HS-27A (cell line): ENCODE measurements around the gene ESYT1.
"Not testable (repeated sequence)": the region's sequence is repeated elsewhere in the genome, so short reads cannot be mapped to it uniquely, and the experiment has no call there.

ENCODE experiments used
- DNase-seq: peaks from one replicate; pipeline ENCODE4 v3.0.0-alpha.2; 2012; ENCODE audit warnings: low read depth, missing footprints

Gene ESYT1

DNA sequence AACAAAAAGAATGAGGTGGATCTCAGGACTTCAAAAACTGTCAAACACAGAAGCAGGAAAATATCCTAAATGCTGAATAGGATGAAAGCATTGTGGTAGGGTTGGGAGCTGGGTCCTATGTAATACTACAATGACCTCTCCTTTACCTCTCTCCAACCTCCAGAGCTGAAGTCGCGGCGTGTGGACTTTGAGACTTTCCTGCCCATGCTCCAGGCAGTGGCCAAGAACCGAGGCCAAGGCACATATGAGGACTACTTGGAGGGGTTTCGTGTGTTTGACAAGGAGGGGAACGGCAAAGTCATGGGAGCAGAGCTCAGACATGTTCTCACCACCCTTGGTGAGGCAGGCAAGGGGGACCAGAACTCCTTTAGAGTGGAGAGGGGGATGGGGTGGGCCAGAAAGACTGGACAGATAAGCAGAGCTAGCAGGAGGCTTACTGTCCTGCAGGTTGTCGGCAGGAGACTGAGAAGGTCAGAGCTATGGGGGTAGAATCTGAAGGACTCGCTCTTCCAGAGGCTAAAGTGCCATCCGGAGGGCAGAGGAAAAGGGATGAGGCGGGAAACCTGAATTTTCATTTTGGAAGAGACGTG is 27.3 kb downstream of the ESYT1 start:
- DNase-seq, result no peak

GRCh38 chr12:56156464-56157200 is 28.6 kb downstream of the ESYT1 start:
- DNase-seq, result not testable (repeated sequence)

DNA sequence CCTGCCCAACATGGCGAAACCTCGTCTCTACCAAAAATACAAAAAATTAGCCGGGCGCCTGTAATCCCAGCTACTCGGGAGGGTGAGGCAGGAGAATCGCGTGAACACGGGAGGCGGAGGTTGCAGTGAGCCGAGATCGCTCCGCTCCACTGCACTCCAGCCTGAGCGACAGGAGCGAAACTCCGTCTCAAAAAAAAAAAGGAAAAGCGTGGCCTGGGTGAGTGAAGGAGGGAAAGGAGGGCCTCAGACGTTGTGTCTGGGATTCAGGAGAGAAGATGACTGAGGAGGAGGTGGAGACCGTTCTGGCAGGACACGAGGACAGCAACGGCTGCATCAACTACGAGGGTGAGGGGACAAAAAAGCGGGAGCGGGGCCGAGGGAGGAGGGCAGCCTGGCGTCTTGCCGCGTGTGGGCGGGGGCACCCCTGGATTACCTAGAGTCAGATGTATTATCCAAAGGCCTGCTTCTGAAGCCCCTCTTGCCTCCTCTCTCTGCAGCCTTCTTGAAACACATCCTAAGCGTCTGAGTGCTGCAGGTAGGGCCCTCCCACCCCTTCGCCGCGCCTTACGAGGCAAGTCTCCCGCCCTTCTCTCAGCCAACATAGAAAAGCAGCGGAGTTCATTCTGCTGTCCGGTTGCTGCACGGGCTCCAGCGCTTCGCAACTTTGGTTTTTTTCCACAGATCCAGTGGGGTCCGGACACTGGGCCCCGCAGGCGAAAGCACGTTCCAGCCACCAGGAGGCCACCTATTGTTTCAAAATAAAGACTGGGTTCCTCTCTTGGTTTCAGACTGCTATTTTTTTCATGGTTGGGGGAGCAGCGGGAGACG is 29.3 kb downstream of the ESYT1 start:
- DNase-seq, result peak; percentile 79

DNA sequence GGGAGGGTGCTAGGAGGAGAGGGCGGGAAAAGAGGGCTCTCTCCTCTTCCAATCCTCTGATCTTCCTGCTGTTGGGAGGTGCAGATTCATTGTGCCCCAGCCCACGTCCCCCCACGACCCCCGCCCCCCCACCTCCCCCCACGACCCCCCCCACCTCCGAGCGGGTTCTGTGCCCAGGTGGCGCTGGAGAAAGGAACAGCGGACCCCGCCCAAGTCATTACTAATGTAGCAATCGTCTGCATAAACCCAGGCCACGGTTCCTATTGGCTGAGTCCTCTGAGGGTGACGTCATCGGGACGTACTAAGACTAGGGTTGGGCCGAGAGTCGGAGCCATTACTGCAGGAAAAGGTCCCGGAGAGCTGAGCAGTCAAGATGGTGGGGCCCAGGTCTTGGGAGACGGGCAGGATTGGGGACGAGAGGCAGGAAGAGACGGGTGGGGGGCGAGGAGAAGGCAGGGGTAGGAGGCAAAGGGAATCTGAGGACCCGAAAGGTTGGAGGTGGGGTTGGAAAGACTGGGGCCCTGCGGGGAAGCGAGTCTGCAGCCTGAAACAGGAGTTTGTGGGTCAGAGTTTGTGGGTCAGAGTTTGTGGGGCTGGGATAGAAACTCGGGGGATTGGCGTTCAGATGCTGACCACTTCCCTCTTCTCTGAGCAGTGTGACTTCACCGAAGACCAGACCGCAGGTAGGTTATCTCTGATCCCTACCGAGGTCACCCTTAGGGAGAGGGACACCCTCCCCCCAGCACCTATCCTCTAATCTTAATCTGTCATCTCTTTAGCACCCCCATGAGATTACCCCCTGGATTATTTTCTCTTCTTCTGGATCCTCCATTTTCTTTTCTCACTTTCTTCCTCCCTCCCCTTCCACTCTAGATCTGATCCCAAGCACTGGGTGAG is 30.2 kb downstream of the ESYT1 start, which contains the start of gene MYL6:
MYL6 (plus strand) TSS at position 331 of the 897 bp plus-strand sequence; CDS start at position 374, 43 bp downstream.
- DNase-seq, result peak; percentile 96

GRCh38 chr12:56158926-56159461 is 30.9 kb downstream of the ESYT1 start:
- peak; percentile 59 for DNase-seq

DNA sequence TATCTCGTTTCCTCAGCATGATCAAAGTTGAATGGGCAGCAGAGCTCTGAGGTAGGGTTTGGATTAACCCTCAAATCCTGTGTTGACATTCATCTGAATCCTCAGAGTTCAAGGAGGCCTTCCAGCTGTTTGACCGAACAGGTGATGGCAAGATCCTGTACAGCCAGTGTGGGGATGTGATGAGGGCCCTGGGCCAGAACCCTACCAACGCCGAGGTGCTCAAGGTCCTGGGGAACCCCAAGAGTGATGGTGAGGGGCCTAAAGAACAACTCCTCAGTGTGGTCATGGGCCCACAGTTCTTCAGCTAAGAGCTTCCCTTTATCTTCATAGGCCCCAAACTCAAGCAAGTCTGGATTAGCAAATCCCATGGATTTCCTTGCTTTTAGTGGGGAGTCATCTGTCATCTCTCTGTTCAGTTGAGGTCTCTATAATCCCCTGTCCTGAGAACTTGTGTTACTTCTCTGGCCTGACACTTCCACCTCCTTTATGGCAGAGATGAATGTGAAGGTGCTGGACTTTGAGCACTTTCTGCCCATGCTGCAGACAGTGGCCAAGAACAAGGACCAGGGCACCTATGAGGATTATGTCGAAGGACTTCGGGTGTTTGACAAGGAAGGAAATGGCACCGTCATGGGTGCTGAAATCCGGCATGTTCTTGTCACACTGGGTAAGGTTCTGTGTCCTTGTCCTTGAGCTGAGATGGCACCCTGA is 31.6 kb downstream of the ESYT1 start:
- no peak for DNase-seq

DNA sequence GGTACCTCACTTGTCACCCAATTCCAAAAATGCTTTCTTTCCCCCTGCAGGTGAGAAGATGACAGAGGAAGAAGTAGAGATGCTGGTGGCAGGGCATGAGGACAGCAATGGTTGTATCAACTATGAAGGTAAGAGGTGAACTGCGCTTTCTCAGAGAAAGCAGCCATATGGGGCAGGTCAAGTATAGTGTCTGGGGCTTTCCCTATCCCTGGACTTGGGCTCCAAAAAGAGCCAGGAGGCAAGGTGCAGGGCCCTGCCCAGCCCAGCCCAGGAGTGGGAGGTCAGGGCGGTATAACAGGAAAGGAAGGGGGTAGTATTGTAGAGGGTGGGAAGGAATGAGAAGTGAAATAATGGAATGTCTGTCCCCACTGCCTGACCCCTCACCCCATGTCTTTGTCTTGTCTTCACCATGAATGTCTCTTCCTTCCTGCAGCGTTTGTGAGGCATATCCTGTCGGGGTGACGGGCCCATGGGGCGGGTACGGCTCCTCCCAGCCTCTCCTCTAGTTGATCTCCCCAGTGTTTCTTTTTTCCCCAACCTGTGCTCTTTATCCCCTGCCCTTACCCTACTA is 32.2 kb downstream of the ESYT1 start:
- no peak for DNase-seq

DNA sequence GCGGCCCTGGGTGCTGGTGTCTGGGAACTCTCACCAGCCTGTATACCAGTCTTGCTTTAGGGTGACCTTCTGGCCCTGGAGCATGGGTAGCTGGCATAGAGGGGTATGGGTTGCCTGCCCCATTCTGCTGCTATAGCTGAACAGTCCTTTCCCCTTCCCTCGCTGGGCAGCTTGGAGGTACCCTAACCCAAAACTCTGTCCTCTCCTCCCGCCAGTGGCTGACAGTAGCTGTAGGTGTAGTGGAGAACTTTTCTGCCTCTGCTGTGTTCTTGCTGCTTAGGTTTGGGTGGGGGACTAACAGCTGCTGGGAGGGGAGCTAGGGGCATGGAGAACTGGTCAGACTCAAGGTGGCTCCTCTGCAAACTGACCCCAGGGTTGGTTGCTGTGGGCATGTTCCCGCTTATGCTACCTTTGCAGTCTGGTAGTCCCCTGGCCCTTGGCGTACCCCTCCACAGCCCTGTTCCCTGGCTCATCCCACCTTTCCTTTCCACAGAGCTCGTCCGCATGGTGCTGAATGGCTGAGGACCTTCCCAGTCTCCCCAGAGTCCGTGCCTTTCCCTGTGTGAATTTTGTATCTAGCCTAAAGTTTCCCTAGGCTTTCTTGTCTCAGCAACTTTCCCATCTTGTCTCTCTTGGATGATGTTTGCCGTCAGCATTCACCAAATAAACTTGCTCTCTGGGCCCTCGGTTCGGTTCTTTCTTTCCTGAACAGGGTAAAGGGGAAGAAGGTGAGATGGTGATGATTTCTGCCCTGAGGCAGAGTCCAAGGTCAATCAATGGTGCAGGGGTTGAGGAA is 33.0 kb downstream of the ESYT1 start:
- no peak for DNase-seq

GRCh38 chr12:56161690-56162351 is 33.8 kb downstream of the ESYT1 start:
- no peak for DNase-seq

DNA sequence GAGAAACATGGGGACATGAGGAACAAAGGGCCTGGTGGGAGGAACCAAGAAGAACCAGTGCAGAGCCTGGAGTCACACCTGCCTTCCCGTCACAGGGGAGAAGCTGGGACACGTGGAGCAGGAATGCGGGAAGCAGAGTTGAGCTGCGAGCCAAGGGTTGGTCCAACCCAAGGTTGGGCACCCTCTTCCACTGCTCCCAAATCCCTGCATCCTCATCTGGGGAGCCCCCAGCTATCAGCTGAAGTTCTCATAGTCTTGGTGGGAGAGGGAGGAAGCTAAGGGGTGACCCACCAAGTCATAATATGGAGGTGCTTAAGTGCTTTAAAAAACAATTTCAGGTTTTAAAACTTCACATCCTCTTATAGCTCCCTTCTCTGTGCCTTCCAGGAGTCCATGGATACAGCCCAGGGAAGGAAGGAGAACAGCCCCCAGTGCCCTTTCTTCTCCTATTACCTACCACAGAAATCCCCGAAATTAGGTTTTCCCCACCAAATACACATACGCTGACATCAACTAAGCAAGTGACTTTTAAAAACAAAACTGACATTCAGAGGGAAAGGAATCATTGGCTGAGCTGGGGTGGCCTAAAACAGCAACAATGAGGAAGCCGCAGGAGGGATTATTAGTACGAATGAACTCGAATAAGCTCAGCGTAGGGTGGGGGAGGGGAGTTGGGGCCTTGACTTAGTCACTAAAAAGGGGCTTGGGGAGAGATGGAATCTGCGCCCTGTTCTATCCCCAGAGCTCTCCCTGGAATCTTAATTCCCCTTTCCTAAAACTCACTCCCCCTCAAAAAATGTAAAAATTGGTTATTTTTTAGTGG is 34.6 kb downstream of the ESYT1 start:
- DNase-seq, result no peak

- no peak for DNase-seq
These were observed 35.7 kb downstream of the ESYT1 start for GRCh38 chr12:56163533-56164344.

- no peak for DNase-seq
These were observed 36.3 kb downstream of the ESYT1 start for GRCh38 chr12:56164345-56164729.

GRCh38 chr12:56165369-56165768 is 37.3 kb downstream of the ESYT1 start:
- no peak for DNase-seq

DNA sequence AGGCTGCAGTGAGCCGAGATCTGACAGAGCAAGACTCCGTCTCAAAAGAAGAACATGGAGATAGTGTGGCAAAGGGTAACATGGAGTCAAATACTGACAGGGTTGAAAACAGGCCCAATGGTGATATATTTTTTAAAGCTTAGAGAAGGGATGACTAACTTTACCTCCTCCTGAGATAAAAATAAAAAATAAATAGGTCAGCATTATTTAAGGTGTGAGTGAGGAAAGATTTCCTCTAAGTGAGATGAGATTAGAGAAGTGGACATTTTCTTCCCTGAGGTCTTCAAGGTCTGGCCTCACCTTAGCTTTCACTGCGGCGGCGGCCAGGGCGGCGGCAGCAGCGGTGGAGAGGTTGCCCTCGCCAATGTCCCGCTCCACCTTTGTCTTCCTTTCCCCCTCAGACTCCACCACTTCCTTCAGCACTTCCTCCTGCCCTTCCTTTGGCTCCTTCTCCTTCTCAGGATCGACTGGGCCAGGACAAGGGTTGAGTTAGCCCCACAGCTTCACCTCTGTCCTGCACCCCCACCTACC is 41.2 kb downstream of the ESYT1 start:
- no peak for DNase-seq

DNA sequence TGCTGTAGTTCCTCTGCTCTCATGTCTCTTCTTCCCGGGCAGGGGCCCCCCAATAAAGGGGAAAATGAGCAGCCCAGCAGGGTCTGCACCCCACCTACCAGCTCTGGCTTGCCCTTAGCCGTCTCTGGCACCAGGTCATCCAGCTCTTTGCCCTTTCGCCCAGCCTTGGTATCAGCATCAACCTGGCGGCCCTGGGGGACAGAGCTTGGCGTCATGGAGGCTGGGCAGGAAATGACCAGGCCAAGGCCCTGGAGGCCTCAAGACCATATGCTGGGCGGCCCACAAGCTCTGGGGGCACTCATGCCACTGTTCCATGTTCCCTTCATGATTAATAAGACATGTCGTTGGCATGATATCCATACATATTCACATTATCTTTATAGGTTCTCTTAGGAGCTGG is 44.8 kb downstream of the ESYT1 start:
- DNase-seq, result no peak

- DNase-seq, result no peak
These were observed 50.3 kb downstream of the ESYT1 start for GRCh38 chr12:56178347-56178746.

DNA sequence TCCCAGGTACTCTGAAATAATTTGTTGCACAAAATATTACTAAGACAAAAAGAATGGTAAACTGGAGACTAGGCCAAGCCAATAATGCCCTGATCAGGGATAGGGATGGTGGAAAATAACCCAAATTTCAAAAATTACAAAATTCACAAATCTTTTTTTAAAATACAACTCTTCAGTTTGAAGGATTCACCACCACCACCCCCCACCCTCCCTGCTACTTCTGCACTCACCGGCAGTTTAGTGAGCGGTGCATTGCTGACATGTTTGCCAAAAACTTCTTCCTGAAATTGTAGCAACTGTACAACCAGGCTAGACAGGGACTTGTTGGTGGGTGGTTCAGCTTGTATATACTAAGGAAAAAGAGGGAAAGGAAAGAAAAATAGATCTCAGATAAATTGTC is 58.9 kb downstream of the ESYT1 start:
- no peak for DNase-seq
